Transverse colon (tissue), 4 donors: ENCODE data around the gene ELMO3. TPM values are rescaled to one million over a fixed set of nuclear protein-coding genes. Genes with fewer than 3 reads are reported as not detected.
A peak's percentile ranks its signal among the peaks of the same experiment; 100 is the strongest.

Experiments used
- DNase-seq: peaks from one replicate; pipeline ENCODE4 v3.0.0-alpha.2; 2019
- H3K27ac ChIP-seq, 4 donors: fragments of 200-600 bp; sonication (generic); 2 replicates each; pipeline ENCODE4 v1.5.1; 2016 to 2018; ENCODE audit warnings: inconsistent platforms in 4 of 4
- H3K27me3 ChIP-seq: fragments of 200-600 bp; sonication (generic); 2 replicates; pipeline ENCODE4 v1.5.1; 2017; ENCODE audit warnings: inconsistent platforms
- H3K36me3 ChIP-seq, 4 donors: fragments of 200-600 bp; sonication (generic); 2 replicates each; pipeline ENCODE4 v1.5.1; 2017 to 2019; ENCODE audit warnings: inconsistent platforms in 4 of 4
- H3K4me1 ChIP-seq, 4 donors: fragments of 200-600 bp; sonication (generic); 2 replicates each; pipeline ENCODE4 v1.5.1; 2017 to 2020; ENCODE audit warnings: inconsistent platforms in 4 of 4
- H3K4me3 ChIP-seq, 4 donors: fragments of 200-600 bp; sonication (generic); 1 replicate in 1 of 4; 2 replicates in 3 of 4; pipeline versions ENCODE4 v1.5.1 to v1.6.1; 2017 to 2019; ENCODE audit warnings: inconsistent platforms in 4 of 4
- H3K9me3 ChIP-seq, 2 donors: fragments of 200-600 bp; sonication (generic); 2 replicates each; pipeline ENCODE4 v1.5.1; 2017 to 2019; ENCODE audit warnings: inconsistent platforms in 2 of 2
- EP300 ChIP-seq: sonication (generic); formaldehyde crosslinking; IDR thresholded peaks from one replicate; pipeline ENCODE4 v1.6.1; 2017; ENCODE audit warnings: antibody characterized with exemption, low read depth
- POLR2A ChIP-seq: fragments of 450-650 bp; IDR thresholded peaks from one replicate; pipeline ENCODE4 v1.6.1; 2016; ENCODE audit warnings: antibody characterized with exemption, mild to moderate bottlenecking, moderate library complexity
- POLR2AphosphoS5 ChIP-seq, 3 donors: sonication (generic); formaldehyde crosslinking; IDR thresholded peaks; one replicate each; pipeline ENCODE4 v1.6.1; 2016; ENCODE audit warnings: antibody characterized with exemption in 3 of 3
- WGBS, 2 donors: methylation state at CpG; one replicate each; pipeline ENCODE4 v1.1.5; 2018; ENCODE audit warnings: low coverage in 1 of 2; 5-methylcytosine and 5-hydroxymethylcytosine counted together
- in situ Hi-C, 4 donors: fragments of 200-750 bp; cut with MboI; loops; one replicate each; pipeline versions ENCODE4 v1.15.0 to v1.15.1; 2017; ENCODE audit warnings: low sequenced_read_pairs in 3 of 4, low pct_ligation_motif_present in 1 of 4, low pct_unique_long_range_greater_than_20kb in 1 of 4
- intact Hi-C: fragments of 100-400 bp; cut with DNase I; formaldehyde crosslinking; loops from one replicate; pipeline ENCODE4 v1.15.1; 2023; ENCODE audit warnings: low total_unique reads
- total RNA-seq, 4 donors: library from RNA; depleted of rRNA; stranded (reverse); fragments of >200 nt; gene quantifications; one replicate each; pipeline ENCODE4 v1.1.0, GENCODE V29; 2016
- TF ChIP-seq, protein P1 (sequence below), 5 experiments: fragments of 200-600 bp in 3 of 5; fragments of 450-650 bp in 2 of 5; sonication (generic) in 3 of 5; IDR thresholded peaks; 1 replicate in 2 of 5; 2 replicates in 3 of 5; pipeline ENCODE4 v1.5.1; 2016 to 2017; ENCODE audit warnings: antibody characterized with exemption in 5 of 5, inconsistent platforms in 3 of 5, mild to moderate bottlenecking in 2 of 5, moderate library complexity in 1 of 5

Gene ELMO3
- total RNA-seq, 4 donors from 2014 or later, result 61.0 to 91.5 (median 77.7) TPM

DNA sequence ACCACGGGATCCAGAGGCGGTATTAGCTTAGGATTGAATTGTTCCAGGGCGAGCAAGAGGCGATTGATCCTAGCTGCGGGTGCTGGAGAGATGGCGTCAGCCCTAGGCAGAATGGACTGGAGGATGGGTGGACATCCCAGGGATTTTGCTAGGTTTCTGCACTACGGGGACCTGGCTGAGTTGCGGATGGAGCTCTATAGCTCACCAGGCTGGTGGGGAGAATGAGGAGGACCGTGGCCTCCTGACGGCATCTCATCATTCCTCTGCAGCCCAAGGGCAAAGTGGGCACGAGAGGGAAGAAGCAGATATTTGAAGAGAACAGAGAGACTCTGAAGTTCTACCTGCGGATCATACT is 28.6 kb downstream of the ELMO3 start:
- no peak for DNase-seq
- Histone ChIP-seq H3K27me3 (no peaks in the 10 kb centered on the region), H3K27ac (peak overlapping the region; percentile 82 to 86 (median 84)), H3K36me3 (peaks cover 0 to 18% (median 9%) of the 10 kb centered on the region in 4 donors), H3K9me3 (no peaks in the 10 kb centered on the region), H3K4me3 (peak overlapping the region; percentile 68 to 94 (median 82)), H3K4me1 (peaks cover 7 to 21% (median 16%) of the 10 kb centered on the region in 4 donors)
- TF ChIP-seq POLR2A, result no peak
- TF ChIP-seq, protein P1, sequence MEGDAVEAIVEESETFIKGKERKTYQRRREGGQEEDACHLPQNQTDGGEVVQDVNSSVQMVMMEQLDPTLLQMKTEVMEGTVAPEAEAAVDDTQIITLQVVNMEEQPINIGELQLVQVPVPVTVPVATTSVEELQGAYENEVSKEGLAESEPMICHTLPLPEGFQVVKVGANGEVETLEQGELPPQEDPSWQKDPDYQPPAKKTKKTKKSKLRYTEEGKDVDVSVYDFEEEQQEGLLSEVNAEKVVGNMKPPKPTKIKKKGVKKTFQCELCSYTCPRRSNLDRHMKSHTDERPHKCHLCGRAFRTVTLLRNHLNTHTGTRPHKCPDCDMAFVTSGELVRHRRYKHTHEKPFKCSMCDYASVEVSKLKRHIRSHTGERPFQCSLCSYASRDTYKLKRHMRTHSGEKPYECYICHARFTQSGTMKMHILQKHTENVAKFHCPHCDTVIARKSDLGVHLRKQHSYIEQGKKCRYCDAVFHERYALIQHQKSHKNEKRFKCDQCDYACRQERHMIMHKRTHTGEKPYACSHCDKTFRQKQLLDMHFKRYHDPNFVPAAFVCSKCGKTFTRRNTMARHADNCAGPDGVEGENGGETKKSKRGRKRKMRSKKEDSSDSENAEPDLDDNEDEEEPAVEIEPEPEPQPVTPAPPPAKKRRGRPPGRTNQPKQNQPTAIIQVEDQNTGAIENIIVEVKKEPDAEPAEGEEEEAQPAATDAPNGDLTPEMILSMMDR (IDR thresholded peaks at IDR 0.05), result no peak
- TF ChIP-seq POLR2AphosphoS5 (IDR thresholded peaks at IDR 0.05), result no peak
- no peak for TF ChIP-seq EP300
- WGBS, 2 donors, result 10% methylated on average over 12 of the region's 12 CpGs; no CpG with 5 or more reads in 1 of the 2 donors
- in situ Hi-C loops, result no loop called here
- intact Hi-C loops, result no loop called here

DNA sequence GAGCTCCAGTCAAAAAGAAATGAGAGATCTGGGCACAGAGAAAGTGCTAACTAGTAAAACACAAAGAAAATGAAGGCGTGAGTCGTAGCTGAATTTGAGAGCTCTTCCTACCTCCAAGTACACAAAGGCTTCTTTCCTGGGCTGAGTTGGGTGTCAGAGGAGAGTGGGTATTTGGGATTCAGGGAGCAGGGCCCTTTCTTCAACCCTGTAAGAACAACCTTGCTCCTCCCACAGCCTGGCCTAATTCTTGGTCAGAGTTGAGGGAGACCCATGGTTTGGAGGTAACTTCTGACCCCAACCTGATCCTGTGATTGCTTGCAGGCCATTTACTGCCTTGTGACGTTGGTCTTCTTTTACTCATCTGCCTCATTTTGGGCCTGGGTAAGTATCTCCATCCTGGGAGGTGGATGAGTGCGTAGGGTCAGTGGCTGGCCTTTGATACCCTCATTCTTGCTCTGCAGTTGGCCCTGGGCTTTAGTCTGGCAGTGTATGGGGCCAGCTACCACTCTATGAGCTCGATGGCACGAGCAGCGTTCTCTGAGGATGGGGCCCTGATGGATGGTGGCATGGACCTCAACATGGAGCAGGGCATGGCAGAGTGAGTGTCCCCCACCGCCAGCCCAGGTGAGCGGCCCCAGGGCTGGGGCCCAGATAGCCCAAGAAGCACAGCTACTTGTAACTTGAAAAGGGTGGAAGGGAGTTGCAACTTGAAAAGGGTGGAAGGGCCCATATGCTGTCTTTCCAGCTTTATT is 29.3 kb downstream of the ELMO3 start:
- in situ Hi-C loops, result no loop called here
- no peaks in the 10 kb centered on the region for H3K27me3 ChIP-seq
- H3K36me3 ChIP-seq, result peaks cover 0 to 18% (median 9%) of the 10 kb centered on the region in 4 donors
- peak overlapping the region in 1 of 4 donors; percentile 86 for H3K27ac ChIP-seq
- H3K9me3 ChIP-seq, result no peaks in the 10 kb centered on the region
- H3K4me1 ChIP-seq, result peaks cover 7 to 21% (median 16%) of the 10 kb centered on the region in 4 donors
- TF ChIP-seq POLR2AphosphoS5 (IDR thresholded peaks at IDR 0.05) (no peak), POLR2A (no peak), EP300 (no peak)
- TF ChIP-seq, protein P1 (IDR thresholded peaks at IDR 0.05), result no peak
- DNase-seq, result no peak
- peak overlapping the region in 1 of 4 donors; percentile 93 for H3K4me3 ChIP-seq
- WGBS, 2 donors, result 81 to 86% methylated on average over 4 to 9 of the region's 9 CpGs
- intact Hi-C loops, result no loop called here

DNA sequence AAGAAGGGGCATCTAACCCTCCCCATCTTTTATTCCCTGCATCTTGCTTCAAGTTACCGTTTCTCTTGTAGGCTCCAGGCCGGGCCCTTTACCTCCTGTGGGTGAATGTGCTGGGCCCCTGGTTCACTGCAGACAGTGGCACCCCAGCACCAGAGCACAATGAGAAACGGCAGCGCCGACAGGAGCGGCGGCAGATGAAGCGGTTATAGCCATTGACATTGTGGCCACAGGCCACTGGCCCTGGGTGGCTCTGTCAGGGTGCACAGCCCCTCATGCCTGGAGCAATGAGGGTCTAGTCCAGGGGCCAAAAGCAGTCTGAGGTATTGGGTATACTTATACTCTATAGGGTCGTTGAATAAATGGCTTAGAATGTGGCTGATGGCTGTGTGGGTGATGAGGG is 30.0 kb downstream of the ELMO3 start:
- in situ Hi-C loops (no loop called here), intact Hi-C loops (no loop called here)
- no peak overlapping the region for H3K4me3 ChIP-seq
- H3K27me3 ChIP-seq, result no peaks in the 10 kb centered on the region
- H3K9me3 ChIP-seq, result no peaks in the 10 kb centered on the region
- peaks cover 7 to 21% (median 16%) of the 10 kb centered on the region in 4 donors for H3K4me1 ChIP-seq
- no peak for TF ChIP-seq EP300
- no peak for TF ChIP-seq POLR2AphosphoS5 (IDR thresholded peaks at IDR 0.05)
- TF ChIP-seq, protein P1 (IDR thresholded peaks at IDR 0.05), result no peak
- TF ChIP-seq POLR2A, result no peak
- no peak overlapping the region for H3K27ac ChIP-seq
- 50 to 78% methylated on average over 1 to 9 of the region's 9 CpGs for WGBS, 2 donors
- DNase-seq, result no peak
- H3K36me3 ChIP-seq, result peaks cover 0 to 18% (median 9%) of the 10 kb centered on the region in 4 donors

DNA sequence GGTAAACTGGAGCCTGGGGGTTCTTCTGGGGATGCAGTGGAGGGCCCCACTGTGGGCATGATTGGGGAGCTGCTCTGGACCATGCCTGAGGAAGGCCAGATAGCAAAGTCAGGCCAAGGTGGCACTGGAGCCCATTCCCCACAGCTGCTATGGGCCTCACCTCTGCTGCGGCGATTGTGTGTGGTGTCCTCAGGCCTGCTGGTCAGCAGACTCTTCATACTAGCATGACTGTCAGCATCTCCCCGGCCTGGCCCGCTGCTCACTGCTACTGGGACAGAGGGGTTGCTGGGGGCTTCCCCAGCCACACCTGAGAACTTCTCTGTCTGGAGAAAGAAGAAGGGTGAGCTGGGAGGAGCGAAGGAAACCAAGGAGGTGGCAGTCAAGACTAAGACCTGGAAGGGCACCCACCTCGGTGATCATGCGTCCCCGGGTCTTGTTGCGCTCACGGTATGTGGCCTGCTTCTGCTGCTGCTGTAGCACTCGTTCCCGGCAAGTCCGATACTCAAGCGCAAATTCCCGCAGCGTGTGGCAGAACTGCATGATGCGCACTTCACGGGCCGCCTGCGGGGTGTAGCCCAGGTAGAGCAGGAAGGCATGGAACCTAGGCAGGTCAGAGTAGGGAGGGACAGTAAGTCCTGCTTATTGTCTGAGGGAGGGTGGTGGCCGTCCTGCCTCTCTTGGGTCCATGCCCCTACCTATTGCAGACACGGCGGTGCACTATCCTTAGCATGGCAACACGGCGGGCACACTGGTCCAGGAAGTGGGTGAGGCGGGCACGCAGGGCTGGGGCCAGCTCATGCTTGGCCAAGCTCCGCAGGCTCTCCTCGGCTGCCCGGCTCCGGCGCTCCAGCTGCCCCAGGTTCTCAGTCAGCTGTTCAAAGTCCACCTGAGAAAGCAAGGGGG is 31.2 kb downstream of the ELMO3 start:
- in situ Hi-C loops (no loop called here), intact Hi-C loops (no loop called here)
- no peak for DNase-seq
- Histone ChIP-seq H3K27me3 (no peaks in the 10 kb centered on the region), H3K9me3 (no peaks in the 10 kb centered on the region), H3K4me1 (peaks cover 7 to 21% (median 16%) of the 10 kb centered on the region in 4 donors), H3K4me3 (no peak overlapping the region), H3K27ac (no peak overlapping the region), H3K36me3 (peaks cover 0 to 23% (median 9%) of the 10 kb centered on the region in 4 donors)
- WGBS, 2 donors, result 92% methylated on average over 32 of the region's 32 CpGs; no CpG with 5 or more reads in 1 of the 2 donors
- TF ChIP-seq POLR2AphosphoS5 (IDR thresholded peaks at IDR 0.05), result peak in 1 of 3 donors; percentile 5
- TF ChIP-seq, protein P1 (IDR thresholded peaks at IDR 0.05), result no peak
- no peak for TF ChIP-seq POLR2A
- TF ChIP-seq EP300, result no peak
